ENCODE measurements around the gene RPGRIP1. TPM values are rescaled to one million over a fixed set of nuclear protein-coding genes. Genes with fewer than 3 reads are reported as not detected.

Gene RPGRIP1
- total RNA-seq, 2 donors from 2014 or later = 0.09 to 6.8 TPM

DNA sequence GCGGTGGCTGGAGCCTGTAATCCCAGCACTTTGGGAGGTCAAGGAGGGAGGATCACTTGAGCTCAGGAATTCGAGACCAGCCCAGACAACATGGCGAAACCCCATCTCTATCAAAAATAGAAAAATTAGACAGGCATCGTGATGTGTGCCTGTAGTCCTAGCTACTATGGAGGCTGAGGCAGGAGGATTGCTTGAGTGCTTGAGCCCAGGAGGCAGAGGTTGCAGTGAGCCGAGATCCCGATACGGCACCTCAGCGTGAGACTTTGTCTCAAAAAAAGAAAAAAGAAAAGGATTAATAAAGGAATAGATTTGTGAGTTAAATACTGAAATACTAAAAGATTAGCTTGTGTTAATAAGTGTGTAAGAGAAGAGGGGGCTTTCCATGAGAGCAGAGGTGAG is 29.4 kb downstream of the RPGRIP1 start:
- Histone ChIP-seq H3K36me3 (no peaks in the 10 kb centered on the region), H3K9me3 (no peaks in the 10 kb centered on the region), H3K27ac (peak overlapping the region; percentile 57 to 82), H3K4me3 (peak overlapping the region; percentile 16 to 34), H3K4me1 (replicated peaks) (no peaks in the 10 kb centered on the region), H3K27me3 (replicated peaks; ENCODE audit: insufficient read depth) (no peaks in the 10 kb centered on the region)
- TF ChIP-seq POLR2AphosphoS5 (IDR thresholded peaks at IDR 0.05) (no peak), POLR2A (IDR thresholded peaks at IDR 0.05) (no peak)
- TF ChIP-seq, protein P1, sequence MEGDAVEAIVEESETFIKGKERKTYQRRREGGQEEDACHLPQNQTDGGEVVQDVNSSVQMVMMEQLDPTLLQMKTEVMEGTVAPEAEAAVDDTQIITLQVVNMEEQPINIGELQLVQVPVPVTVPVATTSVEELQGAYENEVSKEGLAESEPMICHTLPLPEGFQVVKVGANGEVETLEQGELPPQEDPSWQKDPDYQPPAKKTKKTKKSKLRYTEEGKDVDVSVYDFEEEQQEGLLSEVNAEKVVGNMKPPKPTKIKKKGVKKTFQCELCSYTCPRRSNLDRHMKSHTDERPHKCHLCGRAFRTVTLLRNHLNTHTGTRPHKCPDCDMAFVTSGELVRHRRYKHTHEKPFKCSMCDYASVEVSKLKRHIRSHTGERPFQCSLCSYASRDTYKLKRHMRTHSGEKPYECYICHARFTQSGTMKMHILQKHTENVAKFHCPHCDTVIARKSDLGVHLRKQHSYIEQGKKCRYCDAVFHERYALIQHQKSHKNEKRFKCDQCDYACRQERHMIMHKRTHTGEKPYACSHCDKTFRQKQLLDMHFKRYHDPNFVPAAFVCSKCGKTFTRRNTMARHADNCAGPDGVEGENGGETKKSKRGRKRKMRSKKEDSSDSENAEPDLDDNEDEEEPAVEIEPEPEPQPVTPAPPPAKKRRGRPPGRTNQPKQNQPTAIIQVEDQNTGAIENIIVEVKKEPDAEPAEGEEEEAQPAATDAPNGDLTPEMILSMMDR (IDR thresholded peaks at IDR 0.05) = no peak
- intact Hi-C loops (cut with DNase I) = no loop called here
- 72% methylated on average over 8 of the region's 8 CpGs for WGBS
- no peak for DNase-seq (ENCODE audit: low spot score)

DNA sequence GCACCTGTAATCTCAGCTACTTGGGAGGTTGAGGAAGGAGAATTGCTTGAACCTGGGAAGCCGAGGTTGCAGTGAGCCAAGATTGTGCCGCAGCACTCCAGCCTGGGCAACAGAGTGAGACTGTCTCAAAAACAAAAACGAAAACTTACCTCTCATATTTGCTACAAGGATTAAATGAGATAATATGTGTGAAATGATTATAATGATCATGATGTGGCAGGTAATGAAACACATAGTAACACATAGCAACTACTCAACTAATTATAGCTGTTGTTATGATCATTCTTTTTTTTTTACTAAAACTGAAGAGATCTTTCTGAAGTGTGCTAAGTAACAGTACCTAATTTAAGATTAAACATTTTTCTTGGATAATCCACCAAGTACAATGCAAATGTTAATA is 30.1 kb downstream of the RPGRIP1 start:
- Histone ChIP-seq H3K9me3 (no peaks in the 10 kb centered on the region), H3K27ac (no peak overlapping the region), H3K36me3 (no peaks in the 10 kb centered on the region), H3K4me3 (no peak overlapping the region), H3K27me3 (replicated peaks; ENCODE audit: insufficient read depth) (no peaks in the 10 kb centered on the region), H3K4me1 (replicated peaks) (no peaks in the 10 kb centered on the region)
- intact Hi-C loops (cut with DNase I) = no loop called here
- no peak for DNase-seq (ENCODE audit: low spot score)
- TF ChIP-seq POLR2AphosphoS5 (IDR thresholded peaks at IDR 0.05) (no peak), POLR2A (IDR thresholded peaks at IDR 0.05) (no peak)
- TF ChIP-seq, protein P1 (IDR thresholded peaks at IDR 0.05) = no peak
- WGBS = 92% methylated on average over 3 of the region's 3 CpGs

DNA sequence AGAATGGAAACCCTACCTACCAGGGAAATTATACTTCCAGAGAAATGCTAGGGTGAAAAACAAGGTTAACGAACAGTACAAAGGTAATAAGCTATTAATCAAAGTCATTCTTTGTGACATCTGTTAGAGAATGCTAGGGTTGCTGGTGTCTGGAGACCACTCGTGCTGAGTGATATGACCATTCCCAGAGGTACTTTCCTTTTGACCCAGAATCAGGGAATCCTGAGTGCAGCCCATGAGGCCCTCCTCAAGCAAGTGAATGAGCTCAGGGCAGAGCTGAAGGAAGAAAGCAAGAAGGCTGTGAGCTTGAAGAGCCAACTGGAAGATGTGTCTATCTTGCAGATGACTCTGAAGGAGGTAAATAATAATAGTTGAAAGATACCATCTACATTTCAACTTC is 31.7 kb downstream of the RPGRIP1 start:
- Histone ChIP-seq H3K9me3 (no peaks in the 10 kb centered on the region), H3K27me3 (replicated peaks; ENCODE audit: insufficient read depth) (no peaks in the 10 kb centered on the region), H3K4me3 (no peak overlapping the region), H3K27ac (no peak overlapping the region), H3K4me1 (replicated peaks) (no peaks in the 10 kb centered on the region), H3K36me3 (no peaks in the 10 kb centered on the region)
- no peak for DNase-seq (ENCODE audit: low spot score)
- WGBS = 81% methylated on average over 2 of the region's 2 CpGs
- intact Hi-C loops (cut with DNase I) = no loop called here
- TF ChIP-seq, protein P1 (IDR thresholded peaks at IDR 0.05) = no peak
- no peak for TF ChIP-seq POLR2AphosphoS5 (IDR thresholded peaks at IDR 0.05)
- TF ChIP-seq POLR2A (IDR thresholded peaks at IDR 0.05) = no peak

DNA sequence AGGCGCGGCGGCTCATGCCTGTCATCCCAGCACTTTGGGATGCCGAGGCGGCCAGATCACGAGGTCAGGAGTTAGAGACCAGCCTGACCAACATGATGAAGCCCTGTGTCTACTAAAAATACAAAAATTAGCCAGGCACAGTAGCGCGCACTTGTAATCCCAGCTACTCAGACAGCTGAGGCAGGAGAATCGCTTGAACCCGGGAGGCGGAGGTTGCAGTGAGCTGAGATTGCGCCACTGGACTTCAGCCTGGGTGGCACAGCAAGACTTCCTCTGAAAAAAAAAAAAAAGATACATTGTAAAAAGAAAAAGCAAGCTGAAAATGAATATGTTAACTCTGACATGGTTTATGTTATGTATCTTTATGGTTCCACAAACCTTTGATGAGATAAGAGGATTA is 33.6 kb downstream of the RPGRIP1 start:
- Histone ChIP-seq H3K4me3 (no peak overlapping the region), H3K36me3 (no peaks in the 10 kb centered on the region), H3K9me3 (no peaks in the 10 kb centered on the region), H3K27me3 (replicated peaks; ENCODE audit: insufficient read depth) (no peaks in the 10 kb centered on the region), H3K4me1 (replicated peaks) (no peaks in the 10 kb centered on the region), H3K27ac (no peak overlapping the region)
- TF ChIP-seq, protein P1 (IDR thresholded peaks at IDR 0.05) = no peak
- no peak for TF ChIP-seq POLR2AphosphoS5 (IDR thresholded peaks at IDR 0.05)
- TF ChIP-seq POLR2A (IDR thresholded peaks at IDR 0.05) = no peak
- 84% methylated on average over 12 of the region's 12 CpGs for WGBS
- no peak for DNase-seq (ENCODE audit: low spot score)
- intact Hi-C loops (cut with DNase I) = no loop called here

- WGBS = 32% methylated on average over 3 of the region's 3 CpGs
- Histone ChIP-seq H3K9me3 (no peaks in the 10 kb centered on the region), H3K27ac (no peak overlapping the region), H3K4me1 (replicated peaks) (no peaks in the 10 kb centered on the region), H3K36me3 (no peaks in the 10 kb centered on the region), H3K27me3 (replicated peaks; ENCODE audit: insufficient read depth) (no peaks in the 10 kb centered on the region), H3K4me3 (no peak overlapping the region)
- intact Hi-C loops (cut with DNase I) = no loop called here
- DNase-seq (ENCODE audit: low spot score) = no peak
- TF ChIP-seq, protein P1 (IDR thresholded peaks at IDR 0.05) = no peak
- TF ChIP-seq POLR2AphosphoS5 (IDR thresholded peaks at IDR 0.05) (no peak), POLR2A (IDR thresholded peaks at IDR 0.05) (no peak)
Measured at GRCh38 chr14:21317398-21317797, 37.5 kb downstream of the RPGRIP1 start.

All from prostate gland (tissue), 2 donors.